GM12878 (cell line): Measurements from ENCODE around the gene RETREG2. TPM values are rescaled to one million over a fixed set of nuclear protein-coding genes. Genes with fewer than 3 reads are reported as not detected.

Experiments used
- ETV6 ChIP-seq, 2 experiments: fragments of 450-650 bp in 1 of 2; IDR thresholded peaks in 1 of 2; conservative IDR thresholded peaks in 1 of 2; 2 replicates each; pipeline ENCODE4 v1.6.1; 2014; ENCODE audit warnings: antibody characterized with exemption in 1 of 2, borderline replicate concordance in 1 of 2, low read depth in 1 of 2, mild to moderate bottlenecking in 1 of 2, moderate library complexity in 1 of 2
- IKZF2 ChIP-seq, 2 experiments: fragments of 450-650 bp; IDR thresholded peaks; 2 replicates each; pipeline ENCODE4 v1.6.1; 2017; ENCODE audit warnings: mild to moderate bottlenecking in 2 of 2, moderate library complexity in 2 of 2
- MTA2 ChIP-seq: fragments of 450-650 bp; IDR thresholded peaks from 2 replicates; pipeline ENCODE4 v1.6.1; 2016; ENCODE audit warnings: low read depth, mild to moderate bottlenecking, moderate library complexity
- NFXL1 ChIP-seq: fragments of 450-650 bp; IDR thresholded peaks from 2 replicates; pipeline ENCODE4 v1.6.1; 2017; ENCODE audit warnings: antibody characterized with exemption, mild to moderate bottlenecking, borderline replicate concordance
- POLR2AphosphoS2 ChIP-seq: IDR thresholded peaks from 2 replicates; pipeline ENCODE4 v1.6.1; 2011; ENCODE audit warnings: low read depth, mild to moderate bottlenecking, low read length, improper control_type of control experiment, moderate library complexity
- SMC3 ChIP-seq: IDR thresholded peaks from 2 replicates; pipeline ENCODE4 v1.6.1; 2011; ENCODE audit warnings: low read length, improper control_type of control experiment, borderline replicate concordance
- SUPT20H ChIP-seq: IDR thresholded peaks from 2 replicates; pipeline ENCODE4 v1.6.1; 2011; ENCODE audit warnings: low read depth, mild to moderate bottlenecking, low read length, moderate library complexity, borderline replicate concordance; ENCODE audit not compliant: control insufficient read depth
- ZBED1 ChIP-seq: IDR thresholded peaks from 2 replicates; pipeline ENCODE4 v1.6.1; 2016; ENCODE audit warnings: borderline replicate concordance
- polyA plus RNA-seq, 11 experiments: library from polyadenylated mRNA; depleted of rRNA in 4 of 11; unstranded in 6 of 11; stranded (reverse) in 5 of 11; fragments of >200 nt; fragmentation: Nextera tagmentation in 4 of 11; fragmentation: Illumina TruSeq in 1 of 11; extraction: Ambion mirVana in 4 of 11; extraction: Trizol in 1 of 11; gene quantifications; 1 replicate in 1 of 11; 2 replicates in 10 of 11; pipeline versions ENCODE4 v1.2.1 to v1.2.3, GENCODE V29; 2011 to 2016; ENCODE audit warnings: inconsistent platforms in 2 of 11, missing spikeins in 2 of 11, low read depth in 1 of 11
- total RNA-seq, 4 experiments: library from RNA; depleted of rRNA in 3 of 4; stranded (reverse); fragments of >200 nt in 3 of 4; fragmentation: Illumina TruSeq in 1 of 4; extraction: Trizol in 1 of 4; gene quantifications; 2 replicates each; pipeline versions ENCODE4 v1.2.1 to v1.2.3, GENCODE V29; 2013 to 2021
- TF ChIP-seq, protein P1 (sequence below): IDR thresholded peaks from 2 replicates; pipeline ENCODE4 v1.6.1; 2011; ENCODE audit warnings: mild to moderate bottlenecking, low read depth, low read length, moderate library complexity; ENCODE audit not compliant: insufficient replicate concordance
- TF ChIP-seq, protein P2 (sequence below): fragments of 450-650 bp; IDR thresholded peaks from 2 replicates; pipeline ENCODE4 v1.6.1; 2014; ENCODE audit warnings: mild to moderate bottlenecking

The RETREG2 gene
- total and polyA plus RNA-seq, 10 of the 15 experiments (the other 5 are each of a cell fraction or from before 2014, with no cell fraction given): 10.1 to 72.0 (median 28.3) TPM

DNA sequence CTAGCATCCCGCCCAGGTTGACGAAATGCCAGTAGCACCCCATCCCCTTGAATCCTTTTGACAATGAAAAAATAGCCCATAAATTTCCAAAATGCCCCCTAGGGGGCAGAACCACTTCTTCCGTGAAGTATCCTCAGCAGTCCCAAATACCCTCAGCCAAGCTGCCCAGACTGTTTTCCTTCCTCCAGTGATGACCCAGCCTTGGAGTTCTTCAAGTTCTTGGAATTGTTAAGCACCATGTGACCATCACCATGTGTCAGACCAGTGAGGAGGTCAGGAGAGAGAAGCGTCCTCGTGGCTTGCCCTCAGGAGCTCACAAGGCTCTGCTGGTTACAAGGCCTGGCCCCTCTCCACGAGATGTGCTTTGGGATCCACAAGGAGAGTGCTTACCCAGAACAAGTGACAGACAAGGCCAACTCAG lies 6.8 kb upstream of the RETREG2 start (continued):
- no peak for TF ChIP-seq ZBED1
- TF ChIP-seq, protein P1, sequence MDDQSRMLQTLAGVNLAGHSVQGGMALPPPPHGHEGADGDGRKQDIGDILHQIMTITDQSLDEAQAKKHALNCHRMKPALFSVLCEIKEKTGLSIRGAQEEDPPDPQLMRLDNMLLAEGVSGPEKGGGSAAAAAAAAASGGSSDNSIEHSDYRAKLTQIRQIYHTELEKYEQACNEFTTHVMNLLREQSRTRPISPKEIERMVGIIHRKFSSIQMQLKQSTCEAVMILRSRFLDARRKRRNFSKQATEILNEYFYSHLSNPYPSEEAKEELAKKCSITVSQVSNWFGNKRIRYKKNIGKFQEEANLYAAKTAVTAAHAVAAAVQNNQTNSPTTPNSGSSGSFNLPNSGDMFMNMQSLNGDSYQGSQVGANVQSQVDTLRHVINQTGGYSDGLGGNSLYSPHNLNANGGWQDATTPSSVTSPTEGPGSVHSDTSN: no peak
- TF ChIP-seq IKZF2 (IDR thresholded peaks at IDR 0.05): no peak
- no peak for TF ChIP-seq POLR2AphosphoS2
- TF ChIP-seq NFXL1: no peak
- no peak for TF ChIP-seq SUPT20H
- TF ChIP-seq, protein P2, sequence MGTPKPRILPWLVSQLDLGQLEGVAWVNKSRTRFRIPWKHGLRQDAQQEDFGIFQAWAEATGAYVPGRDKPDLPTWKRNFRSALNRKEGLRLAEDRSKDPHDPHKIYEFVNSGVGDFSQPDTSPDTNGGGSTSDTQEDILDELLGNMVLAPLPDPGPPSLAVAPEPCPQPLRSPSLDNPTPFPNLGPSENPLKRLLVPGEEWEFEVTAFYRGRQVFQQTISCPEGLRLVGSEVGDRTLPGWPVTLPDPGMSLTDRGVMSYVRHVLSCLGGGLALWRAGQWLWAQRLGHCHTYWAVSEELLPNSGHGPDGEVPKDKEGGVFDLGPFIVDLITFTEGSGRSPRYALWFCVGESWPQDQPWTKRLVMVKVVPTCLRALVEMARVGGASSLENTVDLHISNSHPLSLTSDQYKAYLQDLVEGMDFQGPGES: no peak
- no peak for TF ChIP-seq ETV6 (conservative IDR thresholded peaks at IDR 0.05 in 1 of 2, IDR thresholded peaks at IDR 0.05 in 1 of 2; ENCODE audit: borderline replicate concordance in 1 of 2, low read depth in 1 of 2)
- TF ChIP-seq SMC3: peak; percentile 39; the same call in 1 of the 2 replicates
- no peak for TF ChIP-seq MTA2
